Measurements from ENCODE around the gene DBF4B.
"Not testable (repeated sequence)": the region's sequence is repeated elsewhere in the genome, so short reads cannot be mapped to it uniquely, and the experiment has no call there.

DNA sequence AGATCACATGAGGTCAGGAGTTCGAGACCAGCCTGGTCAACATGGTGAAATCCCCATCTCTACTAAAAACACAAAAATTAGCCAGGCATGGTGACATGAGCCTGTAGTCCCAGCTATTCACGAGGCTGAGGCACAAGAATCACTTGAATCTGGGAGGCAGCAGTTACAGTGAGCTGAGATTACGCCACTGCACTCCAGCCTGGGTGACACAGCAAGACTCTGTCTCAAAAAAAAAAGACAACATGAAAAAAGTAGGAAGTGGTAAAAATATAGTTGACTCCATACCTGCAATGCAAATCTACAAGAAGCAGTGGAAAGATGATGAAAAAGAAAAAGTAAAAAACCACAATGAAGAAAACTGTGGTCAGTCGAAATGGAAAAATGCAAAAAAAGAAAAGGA lies 25.2 kb upstream of the DBF4B start:
- TF ChIP-seq SMAD4 (CRISPR knock-in tag; IDR thresholded peaks at IDR 0.05); ZBTB21 (CRISPR knock-in tag; IDR thresholded peaks at IDR 0.05; ENCODE audit: borderline replicate concordance): not testable (repeated sequence)
- TF ChIP-seq, protein P1, sequence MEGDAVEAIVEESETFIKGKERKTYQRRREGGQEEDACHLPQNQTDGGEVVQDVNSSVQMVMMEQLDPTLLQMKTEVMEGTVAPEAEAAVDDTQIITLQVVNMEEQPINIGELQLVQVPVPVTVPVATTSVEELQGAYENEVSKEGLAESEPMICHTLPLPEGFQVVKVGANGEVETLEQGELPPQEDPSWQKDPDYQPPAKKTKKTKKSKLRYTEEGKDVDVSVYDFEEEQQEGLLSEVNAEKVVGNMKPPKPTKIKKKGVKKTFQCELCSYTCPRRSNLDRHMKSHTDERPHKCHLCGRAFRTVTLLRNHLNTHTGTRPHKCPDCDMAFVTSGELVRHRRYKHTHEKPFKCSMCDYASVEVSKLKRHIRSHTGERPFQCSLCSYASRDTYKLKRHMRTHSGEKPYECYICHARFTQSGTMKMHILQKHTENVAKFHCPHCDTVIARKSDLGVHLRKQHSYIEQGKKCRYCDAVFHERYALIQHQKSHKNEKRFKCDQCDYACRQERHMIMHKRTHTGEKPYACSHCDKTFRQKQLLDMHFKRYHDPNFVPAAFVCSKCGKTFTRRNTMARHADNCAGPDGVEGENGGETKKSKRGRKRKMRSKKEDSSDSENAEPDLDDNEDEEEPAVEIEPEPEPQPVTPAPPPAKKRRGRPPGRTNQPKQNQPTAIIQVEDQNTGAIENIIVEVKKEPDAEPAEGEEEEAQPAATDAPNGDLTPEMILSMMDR (IDR thresholded peaks at IDR 0.05), result not testable (repeated sequence)
- TF ChIP-seq, protein P2, sequence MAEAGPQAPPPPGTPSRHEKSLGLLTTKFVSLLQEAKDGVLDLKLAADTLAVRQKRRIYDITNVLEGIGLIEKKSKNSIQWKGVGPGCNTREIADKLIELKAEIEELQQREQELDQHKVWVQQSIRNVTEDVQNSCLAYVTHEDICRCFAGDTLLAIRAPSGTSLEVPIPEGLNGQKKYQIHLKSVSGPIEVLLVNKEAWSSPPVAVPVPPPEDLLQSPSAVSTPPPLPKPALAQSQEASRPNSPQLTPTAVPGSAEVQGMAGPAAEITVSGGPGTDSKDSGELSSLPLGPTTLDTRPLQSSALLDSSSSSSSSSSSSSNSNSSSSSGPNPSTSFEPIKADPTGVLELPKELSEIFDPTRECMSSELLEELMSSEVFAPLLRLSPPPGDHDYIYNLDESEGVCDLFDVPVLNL (CRISPR knock-in tag; IDR thresholded peaks at IDR 0.05; ENCODE audit: borderline replicate concordance, low read depth), result not testable (repeated sequence)
- TF ChIP-seq, protein P3, sequence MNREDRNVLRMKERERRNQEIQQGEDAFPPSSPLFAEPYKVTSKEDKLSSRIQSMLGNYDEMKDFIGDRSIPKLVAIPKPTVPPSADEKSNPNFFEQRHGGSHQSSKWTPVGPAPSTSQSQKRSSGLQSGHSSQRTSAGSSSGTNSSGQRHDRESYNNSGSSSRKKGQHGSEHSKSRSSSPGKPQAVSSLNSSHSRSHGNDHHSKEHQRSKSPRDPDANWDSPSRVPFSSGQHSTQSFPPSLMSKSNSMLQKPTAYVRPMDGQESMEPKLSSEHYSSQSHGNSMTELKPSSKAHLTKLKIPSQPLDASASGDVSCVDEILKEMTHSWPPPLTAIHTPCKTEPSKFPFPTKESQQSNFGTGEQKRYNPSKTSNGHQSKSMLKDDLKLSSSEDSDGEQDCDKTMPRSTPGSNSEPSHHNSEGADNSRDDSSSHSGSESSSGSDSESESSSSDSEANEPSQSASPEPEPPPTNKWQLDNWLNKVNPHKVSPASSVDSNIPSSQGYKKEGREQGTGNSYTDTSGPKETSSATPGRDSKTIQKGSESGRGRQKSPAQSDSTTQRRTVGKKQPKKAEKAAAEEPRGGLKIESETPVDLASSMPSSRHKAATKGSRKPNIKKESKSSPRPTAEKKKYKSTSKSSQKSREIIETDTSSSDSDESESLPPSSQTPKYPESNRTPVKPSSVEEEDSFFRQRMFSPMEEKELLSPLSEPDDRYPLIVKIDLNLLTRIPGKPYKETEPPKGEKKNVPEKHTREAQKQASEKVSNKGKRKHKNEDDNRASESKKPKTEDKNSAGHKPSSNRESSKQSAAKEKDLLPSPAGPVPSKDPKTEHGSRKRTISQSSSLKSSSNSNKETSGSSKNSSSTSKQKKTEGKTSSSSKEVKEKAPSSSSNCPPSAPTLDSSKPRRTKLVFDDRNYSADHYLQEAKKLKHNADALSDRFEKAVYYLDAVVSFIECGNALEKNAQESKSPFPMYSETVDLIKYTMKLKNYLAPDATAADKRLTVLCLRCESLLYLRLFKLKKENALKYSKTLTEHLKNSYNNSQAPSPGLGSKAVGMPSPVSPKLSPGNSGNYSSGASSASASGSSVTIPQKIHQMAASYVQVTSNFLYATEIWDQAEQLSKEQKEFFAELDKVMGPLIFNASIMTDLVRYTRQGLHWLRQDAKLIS (CRISPR knock-in tag; IDR thresholded peaks at IDR 0.05; ENCODE audit: borderline replicate concordance), result not testable (repeated sequence)
- TF ChIP-seq, protein P4, sequence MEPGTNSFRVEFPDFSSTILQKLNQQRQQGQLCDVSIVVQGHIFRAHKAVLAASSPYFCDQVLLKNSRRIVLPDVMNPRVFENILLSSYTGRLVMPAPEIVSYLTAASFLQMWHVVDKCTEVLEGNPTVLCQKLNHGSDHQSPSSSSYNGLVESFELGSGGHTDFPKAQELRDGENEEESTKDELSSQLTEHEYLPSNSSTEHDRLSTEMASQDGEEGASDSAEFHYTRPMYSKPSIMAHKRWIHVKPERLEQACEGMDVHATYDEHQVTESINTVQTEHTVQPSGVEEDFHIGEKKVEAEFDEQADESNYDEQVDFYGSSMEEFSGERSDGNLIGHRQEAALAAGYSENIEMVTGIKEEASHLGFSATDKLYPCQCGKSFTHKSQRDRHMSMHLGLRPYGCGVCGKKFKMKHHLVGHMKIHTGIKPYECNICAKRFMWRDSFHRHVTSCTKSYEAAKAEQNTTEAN (CRISPR knock-in tag; IDR thresholded peaks at IDR 0.05), result not testable (repeated sequence)
